ENCODE measurements around the gene HDAC4.

GRCh38 chr2:239376942-239377531 is 23.8 kb downstream of the HDAC4 start:
- TF ChIP-seq POLR2A (IDR thresholded peaks at IDR 0.05) (no peak), CTCF (IDR thresholded peaks at IDR 0.05) (no peak)
